Measurements from ENCODE around the gene ARMC7.

- no peak for TF ChIP-seq TAF1 (IDR thresholded peaks at IDR 0.05; ENCODE audit: borderline replicate concordance, insufficient read depth, low read length)
- no peak for TF ChIP-seq POLR2AphosphoS5 (IDR thresholded peaks at IDR 0.05; ENCODE audit: low read depth, low read length)
- no peak for TF ChIP-seq SIN3A (IDR thresholded peaks at IDR 0.05; ENCODE audit: borderline replicate concordance, insufficient read depth, low read length)
- no peak for TF ChIP-seq REST (IDR thresholded peaks at IDR 0.05; ENCODE audit: insufficient read depth in 1 of 2, low read depth in 2 of 2, low read length in 2 of 2)
These were observed 44.1 kb upstream of the ARMC7 start for GRCh38 chr17:75065562-75066151.
